HepG2 (cell line): ENCODE measurements around the gene KCNK10. TPM values are rescaled to one million over a fixed set of nuclear protein-coding genes. Genes with fewer than 3 reads are reported as not detected.

ENCODE experiments used
- ATAC-seq: fragments of 200-7000 bp; cut with Tn5 transposase; 3 replicates; pipeline ENCODE4 v1.9.1; 2020; ENCODE audit warnings: mild to moderate bottlenecking, moderate library complexity
- BruUV-seq: library from RNA; stranded (reverse); fragments of 400-500 nt; replicated peaks from 2 replicates; lab custom pipeline; 2021; lab: Mats Ljungman, UMichigan
- CTCF ChIA-PET: fragments of 300-600 bp; formaldehyde crosslinking; extraction: SDS; loops from one replicate; lab custom pipeline; 2021; ENCODE audit warnings: low total read pairs, inconsistent platforms, low intra/inter-chr PET ratio; lab: Yijun Ruan, JAX
- POLR2A ChIA-PET: fragments of 350-600 bp; sonication (Branson Sonifier 250); formaldehyde crosslinking; loops from one replicate; lab custom pipeline; 2020; ENCODE audit warnings: antibody characterized with exemption, inconsistent platforms; lab: Yijun Ruan, JAX
- DNase-seq: peaks from one replicate; pipeline ENCODE4 v3.0.0-alpha.2; 2015; ENCODE audit warnings: low spot score
- FAIRE-seq: peaks from 3 replicates; lab custom pipeline; 2011; peaks lifted over from hg19 to GRCh38; lab: Jason Lieb, UNC
- H2AFZ ChIP-seq: one replicate; pipeline ENCODE4 v1.6.1; 2011; ENCODE audit warnings: low read length, inconsistent platforms
- H3K27ac ChIP-seq: fragments of 300-600 bp; 3 replicates; pipeline ENCODE4 v1.8.0; 2011; ENCODE audit warnings: mixed run types, mild to moderate bottlenecking, mixed read lengths, low read length, inconsistent platforms; ENCODE audit not compliant: insufficient read depth; ENCODE audit errors: extremely low read length
- H3K27me3 ChIP-seq, 2 experiments: fragments of 200-600 bp in 1 of 2; 2 replicates in 1 of 2; 3 replicates in 1 of 2; pipeline versions ENCODE4 v1.6.0 to v1.8.0; 2011; ENCODE audit warnings: low read length in 2 of 2, mild to moderate bottlenecking in 2 of 2, moderate library complexity in 2 of 2, inconsistent platforms in 1 of 2; ENCODE audit not compliant: insufficient read depth in 2 of 2, control insufficient read depth in 1 of 2
- H3K36me3 ChIP-seq, 2 experiments: fragments of 200-600 bp in 1 of 2; replicated peaks in 1 of 2; 2 replicates in 1 of 2; 3 replicates in 1 of 2; pipeline versions ENCODE4 v1.5.1 to v1.8.0; 2011; ENCODE audit warnings: low read length in 2 of 2, inconsistent platforms in 1 of 2; ENCODE audit not compliant: insufficient read depth in 2 of 2, control insufficient read depth in 1 of 2
- H3K4me1 ChIP-seq: 2 replicates; pipeline ENCODE4 v1.5.1; 2012; ENCODE audit warnings: low read length, inconsistent platforms; ENCODE audit not compliant: insufficient read depth
- H3K4me2 ChIP-seq: 2 replicates; pipeline ENCODE4 v1.6.0; 2011; ENCODE audit warnings: low read depth, low read length, inconsistent platforms
- H3K4me3 ChIP-seq, 3 experiments: fragments of 200-600 bp in 1 of 3; sonication (generic), shearing (Covaris generic) in 1 of 3; replicated peaks in 1 of 3; 2 replicates each; pipeline ENCODE4 v1.5.1; 2011 to 2016; ENCODE audit warnings: low read length in 3 of 3, inconsistent platforms in 2 of 3, low read depth in 2 of 3, mild to moderate bottlenecking in 2 of 3, control low read depth in 1 of 3, mixed read lengths in 1 of 3; ENCODE audit not compliant: insufficient read depth in 1 of 3
- H3K79me2 ChIP-seq: one replicate; pipeline ENCODE4 v1.6.1; 2011; ENCODE audit warnings: low read length, inconsistent platforms; ENCODE audit not compliant: insufficient read depth
- H3K9ac ChIP-seq: 2 replicates; pipeline ENCODE4 v1.6.0; 2011; ENCODE audit warnings: mild to moderate bottlenecking, low read depth, low read length, inconsistent platforms; ENCODE audit not compliant: insufficient read depth
- H3K9me3 ChIP-seq: 2 replicates; pipeline ENCODE4 v1.5.1; 2012; ENCODE audit warnings: mild to moderate bottlenecking, low read length
- H4K20me1 ChIP-seq: 2 replicates; pipeline ENCODE4 v1.6.0; 2011; ENCODE audit warnings: inconsistent platforms, mild to moderate bottlenecking, low read length, moderate library complexity; ENCODE audit not compliant: insufficient read depth
- BATF2 ChIP-seq: sonication (generic); formaldehyde crosslinking; IDR thresholded peaks from 2 replicates; pipeline ENCODE4 v1.8.0; 2022; ENCODE audit warnings: mild to moderate bottlenecking, missing genetic modification reagents, moderate library complexity
- CBFB ChIP-seq: sonication (generic); formaldehyde crosslinking; IDR thresholded peaks from 2 replicates; pipeline ENCODE4 v1.4.0; 2020; ENCODE audit warnings: missing genetic modification reagents
- RARG ChIP-seq: sonication (generic); formaldehyde crosslinking; IDR thresholded peaks from 2 replicates; pipeline ENCODE4 v1.4.0; 2020; ENCODE audit warnings: low read depth, mild to moderate bottlenecking, missing genetic modification reagents
- SOX6 ChIP-seq, 2 experiments: fragments of 450-650 bp in 1 of 2; sonication (generic) in 1 of 2; formaldehyde crosslinking in 1 of 2; IDR thresholded peaks; 2 replicates each; pipeline versions ENCODE4 v1.4.0 to v1.6.1; 2017 to 2020; ENCODE audit warnings: antibody characterized with exemption in 1 of 2, mild to moderate bottlenecking in 1 of 2, missing genetic modification reagents in 1 of 2
- STAT5B ChIP-seq: sonication (generic); formaldehyde crosslinking; IDR thresholded peaks from 2 replicates; pipeline ENCODE4 v1.4.0; 2020; ENCODE audit warnings: missing genetic modification reagents
- ZBTB14 ChIP-seq: sonication (generic); formaldehyde crosslinking; IDR thresholded peaks from 2 replicates; pipeline ENCODE4 v1.4.0; 2020; ENCODE audit warnings: missing genetic modification reagents
- ZC3H13 ChIP-seq: sonication (generic); formaldehyde crosslinking; IDR thresholded peaks from 2 replicates; pipeline ENCODE4 v1.8.1; 2023; ENCODE audit warnings: mild to moderate bottlenecking, missing genetic modification reagents, moderate library complexity
- ZFYVE20 ChIP-seq: sonication (generic); formaldehyde crosslinking; IDR thresholded peaks from 2 replicates; pipeline ENCODE4 v1.8.0; 2023; ENCODE audit warnings: low read depth, mild to moderate bottlenecking, moderate library complexity, missing genetic modification reagents, borderline replicate concordance
- ZNF3 ChIP-seq: IDR thresholded peaks from 2 replicates; pipeline ENCODE4 v1.7.0; 2017; ENCODE audit warnings: inconsistent platforms
- ZNF337 ChIP-seq: sonication (generic); formaldehyde crosslinking; IDR thresholded peaks from 2 replicates; pipeline ENCODE4 v1.5.1; 2020; ENCODE audit warnings: missing genetic modification reagents, low read depth, mild to moderate bottlenecking, borderline replicate concordance
- WGBS: methylation state at CpG from one replicate; pipeline ENCODE4 v1.1.6; 2017; ENCODE audit warnings: low lambda C conversion rate; 5-methylcytosine and 5-hydroxymethylcytosine counted together
- in situ Hi-C: cut with HindIII; loops from 2 replicates; pipeline ENCODE4 v1.10.0; 2017; ENCODE audit warnings: low pct_unique_long_range_greater_than_20kb; ENCODE audit not compliant: extremely low pct_ligation_motif_present
- intact Hi-C: fragments of 100-400 bp; cut with micrococcal nuclease; formaldehyde crosslinking; loops from one replicate; pipeline ENCODE4 v1.10.0; 2022; ENCODE audit not compliant: unreplicated experiment
- polyA plus RNA-seq, 8 experiments: library from polyadenylated mRNA; depleted of rRNA in 3 of 8; stranded (reverse) in 7 of 8; unstranded in 1 of 8; fragments of >200 nt; fragmentation: Illumina TruSeq in 4 of 8; extraction: Trizol in 4 of 8; gene quantifications; 2 replicates each; pipeline versions ENCODE4 v1.2.1 to v1.2.3, GENCODE V29; 2011 to 2016; ENCODE audit warnings: low read depth in 4 of 8, missing spikeins in 1 of 8, mixed read lengths in 1 of 8; ENCODE audit not compliant: insufficient read depth in 1 of 8
- total RNA-seq, 5 experiments: library from RNA; depleted of rRNA; stranded (reverse); fragments of >200 nt; fragmentation: Illumina TruSeq; extraction: Trizol; gene quantifications; 2 replicates each; pipeline ENCODE4 v1.2.3, GENCODE V29; 2016; ENCODE audit warnings: low read depth in 1 of 5
- TF ChIP-seq, protein P1 (sequence below): sonication (generic); formaldehyde crosslinking; IDR thresholded peaks from 2 replicates; pipeline ENCODE4 v1.4.0; 2020; ENCODE audit warnings: missing genetic modification reagents
- TF ChIP-seq, protein P2 (sequence below): sonication (generic); formaldehyde crosslinking; IDR thresholded peaks from 2 replicates; pipeline ENCODE4 v1.4.0; 2020; ENCODE audit warnings: missing genetic modification reagents

KCNK10 gene
- total and polyA plus RNA-seq, 2 of the 13 experiments (the other 11 are each of a cell fraction or from before 2014, with no cell fraction given) = not detected

GRCh38 chr14:88311780-88312179 is 11.3 kb downstream of the KCNK10 start (continued):
- no peak for TF ChIP-seq STAT5B

- no peaks in the 10 kb centered on the region for H3K4me1 ChIP-seq
- ChIA-PET CTCF (no interaction called here), POLR2A (no interaction called here)
- intact Hi-C loops = no loop called here
- FAIRE-seq (no peak), DNase-seq (no peak), ATAC-seq (no peak)
- no peaks in the 10 kb centered on the region for H3K36me3 ChIP-seq
- BruUV-seq = no TSS peak
- in situ Hi-C loops = no loop called here
- H3K9ac ChIP-seq = no peak overlapping the region
- H4K20me1 ChIP-seq = no peaks in the 10 kb centered on the region
- no peak for TF ChIP-seq ZBTB14 (CRISPR knock-in tag)
- TF ChIP-seq ZNF337 = no peak
- H2AFZ ChIP-seq = no peak overlapping the region
- no peaks in the 10 kb centered on the region for H3K9me3 ChIP-seq
- H3K4me3 ChIP-seq = no peak overlapping the region
- H3K79me2 ChIP-seq = no peaks in the 10 kb centered on the region
- 28% methylated on average over 4 of the region's 4 CpGs for WGBS
- H3K4me2 ChIP-seq = no peak overlapping the region
- no peaks in the 10 kb centered on the region for H3K27me3 ChIP-seq
- H3K27ac ChIP-seq = no peak overlapping the region
These were observed 12.6 kb downstream of the KCNK10 start for GRCh38 chr14:88310449-88310848.

DNA sequence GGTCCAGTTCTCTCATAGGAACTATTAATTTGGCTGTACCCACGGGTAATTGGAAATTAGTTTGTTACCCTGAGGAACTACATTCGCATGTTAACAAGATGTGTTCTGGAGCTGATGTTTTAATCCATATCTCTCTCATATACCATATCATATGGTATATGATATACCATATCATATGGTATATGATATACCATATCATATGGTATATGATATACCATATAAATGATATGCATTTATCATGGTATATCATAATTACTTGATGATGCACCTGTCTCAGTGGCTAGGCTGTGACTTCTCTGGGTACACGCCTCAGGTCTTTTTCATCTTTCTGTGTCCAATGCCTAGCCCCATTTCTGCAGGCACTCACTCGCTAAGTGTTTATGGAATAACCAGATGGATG is 13.0 kb downstream of the KCNK10 start:
- Histone ChIP-seq H3K79me2 (no peaks in the 10 kb centered on the region), H3K4me2 (no peak overlapping the region), H4K20me1 (no peaks in the 10 kb centered on the region), H3K4me1 (no peaks in the 10 kb centered on the region), H3K36me3 (no peaks in the 10 kb centered on the region), H3K27ac (no peak overlapping the region), H3K27me3 (no peaks in the 10 kb centered on the region), H3K9ac (no peak overlapping the region), H2AFZ (no peak overlapping the region), H3K9me3 (no peaks in the 10 kb centered on the region), H3K4me3 (no peak overlapping the region)
- no peak for FAIRE-seq
- CTCF ChIA-PET = no interaction called here
- BruUV-seq = no TSS peak
- 41% methylated on average over 4 of the region's 4 CpGs for WGBS
- POLR2A ChIA-PET = no interaction called here
- in situ Hi-C loops (no loop called here), intact Hi-C loops (no loop called here)
- no peak for DNase-seq
- ATAC-seq = no peak
- TF ChIP-seq CBFB (CRISPR knock-in tag) = no peak
- TF ChIP-seq, protein P1, sequence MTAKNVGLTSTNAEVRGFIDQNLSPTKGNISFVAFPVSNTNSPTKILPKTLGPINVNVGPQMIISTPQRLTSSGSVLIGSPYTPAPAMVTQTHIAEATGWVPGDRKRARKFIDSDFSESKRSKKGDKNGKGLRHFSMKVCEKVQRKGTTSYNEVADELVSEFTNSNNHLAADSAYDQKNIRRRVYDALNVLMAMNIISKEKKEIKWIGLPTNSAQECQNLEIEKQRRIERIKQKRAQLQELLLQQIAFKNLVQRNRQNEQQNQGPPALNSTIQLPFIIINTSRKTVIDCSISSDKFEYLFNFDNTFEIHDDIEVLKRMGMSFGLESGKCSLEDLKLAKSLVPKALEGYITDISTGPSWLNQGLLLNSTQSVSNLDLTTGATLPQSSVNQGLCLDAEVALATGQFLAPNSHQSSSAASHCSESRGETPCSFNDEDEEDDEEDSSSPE (CRISPR knock-in tag) = no peak
- no peak for TF ChIP-seq ZNF3 (CRISPR knock-in tag)
- no peak for TF ChIP-seq SOX6 (IDR thresholded peaks at IDR 0.05)
- TF ChIP-seq SOX6 (CRISPR knock-in tag; IDR thresholded peaks at IDR 0.05) = no peak
- no peak for TF ChIP-seq RARG (CRISPR knock-in tag)
- no peak for TF ChIP-seq ZC3H13 (CRISPR knock-in tag)
- TF ChIP-seq BATF2 = no peak
- TF ChIP-seq, protein P2, sequence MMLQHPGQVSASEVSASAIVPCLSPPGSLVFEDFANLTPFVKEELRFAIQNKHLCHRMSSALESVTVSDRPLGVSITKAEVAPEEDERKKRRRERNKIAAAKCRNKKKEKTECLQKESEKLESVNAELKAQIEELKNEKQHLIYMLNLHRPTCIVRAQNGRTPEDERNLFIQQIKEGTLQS = no peak
- TF ChIP-seq ZFYVE20 (CRISPR knock-in tag) = no peak
